BE2C (cell line): ENCODE measurements around the gene PHLPP1.

Experiments
- DNase-seq: peaks from one replicate; pipeline ENCODE4 v3.0.0-alpha.2; 2020
- H3K27me3 ChIP-seq: fragments of 250-450 bp; sonication (Bioruptor Pico); 2 replicates; pipeline ENCODE4 v1.5.1; 2020; ENCODE audit warnings: mild to moderate bottlenecking
- H3K36me3 ChIP-seq: fragments of 250-450 bp; sonication (Bioruptor Pico); 2 replicates; pipeline ENCODE4 v1.5.1; 2020; ENCODE audit warnings: mild to moderate bottlenecking
- H3K4me1 ChIP-seq: fragments of 250-450 bp; sonication (Bioruptor Pico); 2 replicates; pipeline ENCODE4 v1.5.1; 2020
- H3K4me3 ChIP-seq: 2 replicates; pipeline ENCODE4 v1.5.1; 2011; ENCODE audit warnings: low read depth, low read length
- H3K9me3 ChIP-seq: fragments of 250-450 bp; sonication (Bioruptor Pico); 2 replicates; pipeline ENCODE4 v1.5.1; 2020
- CTCF ChIP-seq: IDR thresholded peaks from 2 replicates; pipeline ENCODE4 v1.5.1; 2012; ENCODE audit warnings: mild to moderate bottlenecking, low read depth, low read length

PHLPP1 gene

GRCh38 chr18:62868645-62869044 is 153.3 kb downstream of the PHLPP1 start:
- H3K27me3 ChIP-seq: no peaks in the 10 kb centered on the region
- H3K4me3 ChIP-seq: no peak overlapping the region
- DNase-seq: no peak
- TF ChIP-seq CTCF: no peak
- H3K36me3 ChIP-seq: no peaks in the 10 kb centered on the region
- H3K4me1 ChIP-seq: no peaks in the 10 kb centered on the region
- no peaks in the 10 kb centered on the region for H3K9me3 ChIP-seq

- H3K4me3 ChIP-seq: no peak overlapping the region
- TF ChIP-seq CTCF: no peak
- no peaks in the 10 kb centered on the region for H3K4me1 ChIP-seq
- no peaks in the 10 kb centered on the region for H3K9me3 ChIP-seq
- DNase-seq: no peak
- H3K27me3 ChIP-seq: no peaks in the 10 kb centered on the region
- H3K36me3 ChIP-seq: no peaks in the 10 kb centered on the region
Observed at GRCh38 chr18:62870643-62871042, 155.3 kb downstream of the PHLPP1 start.

GRCh38 chr18:62875323-62875722 is 160.0 kb downstream of the PHLPP1 start:
- H3K4me1 ChIP-seq: no peaks in the 10 kb centered on the region
- H3K4me3 ChIP-seq: no peak overlapping the region
- H3K9me3 ChIP-seq: no peaks in the 10 kb centered on the region
- no peak for DNase-seq
- H3K36me3 ChIP-seq: no peaks in the 10 kb centered on the region
- TF ChIP-seq CTCF: no peak
- H3K27me3 ChIP-seq: no peaks in the 10 kb centered on the region

- H3K4me3 ChIP-seq: no peak overlapping the region
- no peaks in the 10 kb centered on the region for H3K4me1 ChIP-seq
- no peak for TF ChIP-seq CTCF
- no peaks in the 10 kb centered on the region for H3K36me3 ChIP-seq
- no peaks in the 10 kb centered on the region for H3K9me3 ChIP-seq
- no peak for DNase-seq
- H3K27me3 ChIP-seq: no peaks in the 10 kb centered on the region
Observed at GRCh38 chr18:62876111-62876510, 160.8 kb downstream of the PHLPP1 start.

GRCh38 chr18:62876828-62877227 is 161.5 kb downstream of the PHLPP1 start:
- Histone ChIP-seq H3K27me3 (no peaks in the 10 kb centered on the region), H3K4me3 (no peak overlapping the region), H3K4me1 (no peaks in the 10 kb centered on the region), H3K9me3 (no peaks in the 10 kb centered on the region), H3K36me3 (no peaks in the 10 kb centered on the region)
- TF ChIP-seq CTCF: no peak
- DNase-seq: no peak

- no peaks in the 10 kb centered on the region for H3K27me3 ChIP-seq
- no peaks in the 10 kb centered on the region for H3K36me3 ChIP-seq
- H3K4me1 ChIP-seq: no peaks in the 10 kb centered on the region
- TF ChIP-seq CTCF: no peak
- DNase-seq: no peak
- H3K4me3 ChIP-seq: no peak overlapping the region
- H3K9me3 ChIP-seq: no peaks in the 10 kb centered on the region
Observed at GRCh38 chr18:62877411-62878221, 162.3 kb downstream of the PHLPP1 start.
